HG02798 (cell line): ENCODE data around the gene G6PC1.
"Not testable (repeated sequence)": the region's sequence is repeated elsewhere in the genome, so short reads cannot be mapped to it uniquely, and the experiment has no call there.

Source experiments
- ATAC-seq: cut with Tn5 transposase; IDR thresholded peaks from one replicate; pipeline ENCODE4 v1.9.1; 2021; ENCODE audit warnings: mild to moderate bottlenecking; ENCODE audit not compliant: unreplicated experiment, poor library complexity

Gene G6PC1

DNA sequence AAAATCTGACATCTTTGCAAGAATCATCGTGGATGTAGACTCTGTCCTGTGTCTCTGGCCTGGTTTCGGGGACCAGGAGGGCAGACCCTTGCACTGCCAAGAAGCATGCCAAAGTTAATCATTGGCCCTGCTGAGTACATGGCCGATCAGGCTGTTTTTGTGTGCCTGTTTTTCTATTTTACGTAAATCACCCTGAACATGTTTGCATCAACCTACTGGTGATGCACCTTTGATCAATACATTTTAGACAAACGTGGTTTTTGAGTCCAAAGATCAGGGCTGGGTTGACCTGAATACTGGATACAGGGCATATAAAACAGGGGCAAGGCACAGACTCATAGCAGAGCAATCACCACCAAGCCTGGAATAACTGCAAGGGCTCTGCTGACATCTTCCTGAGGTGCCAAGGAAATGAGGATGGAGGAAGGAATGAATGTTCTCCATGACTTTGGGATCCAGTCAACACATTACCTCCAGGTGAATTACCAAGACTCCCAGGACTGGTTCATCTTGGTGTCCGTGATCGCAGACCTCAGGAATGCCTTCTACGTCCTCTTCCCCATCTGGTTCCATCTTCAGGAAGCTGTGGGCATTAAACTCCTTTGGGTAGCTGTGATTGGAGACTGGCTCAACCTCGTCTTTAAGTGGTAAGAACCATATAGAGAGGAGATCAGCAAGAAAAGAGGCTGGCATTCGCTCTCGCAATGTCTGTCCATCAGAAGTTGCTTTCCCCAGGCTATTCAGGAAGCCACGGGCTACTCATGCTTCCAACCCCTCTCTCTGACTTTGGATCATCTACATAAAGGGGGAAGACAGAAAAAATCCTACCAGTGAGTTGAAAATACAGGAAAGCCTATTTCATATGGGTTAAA, at the start of gene G6PC1:
G6PC1 (plus strand) TSS at position 340 of the 872 bp plus-strand sequence; CDS start at position 418, 78 bp downstream.
- no peak for ATAC-seq

DNA sequence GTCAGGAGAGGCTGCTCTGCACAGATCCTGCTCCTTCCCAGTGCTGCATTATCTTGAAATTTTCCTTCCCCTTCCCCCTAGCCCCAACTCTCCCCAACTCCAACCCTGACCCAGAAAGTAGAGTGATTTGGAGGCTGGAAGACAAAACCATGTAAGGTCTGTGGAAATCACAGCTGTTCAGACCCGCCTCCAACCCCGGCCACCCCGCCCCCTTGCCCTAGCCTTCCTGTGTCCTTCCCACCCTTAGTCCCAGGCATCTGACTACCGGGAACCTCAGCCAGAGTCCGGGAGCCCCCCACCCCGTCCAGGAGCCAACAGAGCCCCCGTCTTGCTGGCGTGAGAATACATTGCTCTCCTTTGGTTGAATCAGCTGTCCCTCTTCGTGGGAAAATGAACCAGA, 49.6 kb upstream of the G6PC1 start, which contains the start of gene AOC3:
AOC3 (plus strand) TSS at position 246 of the 400 bp plus-strand sequence; CDS start at position 391, 145 bp downstream.
- ATAC-seq = no peak

DNA sequence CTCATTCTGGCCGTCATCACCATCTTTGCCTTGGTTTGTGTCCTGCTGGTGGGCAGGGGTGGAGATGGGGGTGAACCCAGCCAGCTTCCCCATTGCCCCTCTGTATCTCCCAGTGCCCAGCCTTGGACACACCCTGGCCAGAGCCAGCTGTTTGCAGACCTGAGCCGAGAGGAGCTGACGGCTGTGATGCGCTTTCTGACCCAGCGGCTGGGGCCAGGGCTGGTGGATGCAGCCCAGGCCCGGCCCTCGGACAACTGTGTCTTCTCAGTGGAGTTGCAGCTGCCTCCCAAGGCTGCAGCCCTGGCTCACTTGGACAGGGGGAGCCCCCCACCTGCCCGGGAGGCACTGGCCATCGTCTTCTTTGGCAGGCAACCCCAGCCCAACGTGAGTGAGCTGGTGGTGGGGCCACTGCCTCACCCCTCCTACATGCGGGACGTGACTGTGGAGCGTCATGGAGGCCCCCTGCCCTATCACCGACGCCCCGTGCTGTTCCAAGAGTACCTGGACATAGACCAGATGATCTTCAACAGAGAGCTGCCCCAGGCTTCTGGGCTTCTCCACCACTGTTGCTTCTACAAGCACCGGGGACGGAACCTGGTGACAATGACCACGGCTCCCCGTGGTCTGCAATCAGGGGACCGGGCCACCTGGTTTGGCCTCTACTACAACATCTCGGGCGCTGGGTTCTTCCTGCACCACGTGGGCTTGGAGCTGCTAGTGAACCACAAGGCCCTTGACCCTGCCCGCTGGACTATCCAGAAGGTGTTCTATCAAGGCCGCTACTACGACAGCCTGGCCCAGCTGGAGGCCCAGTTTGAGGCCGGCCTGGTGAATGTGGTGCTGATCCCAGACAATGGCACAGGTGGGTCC, 49.0 kb upstream of the G6PC1 start:
- ATAC-seq = not testable (repeated sequence)

DNA sequence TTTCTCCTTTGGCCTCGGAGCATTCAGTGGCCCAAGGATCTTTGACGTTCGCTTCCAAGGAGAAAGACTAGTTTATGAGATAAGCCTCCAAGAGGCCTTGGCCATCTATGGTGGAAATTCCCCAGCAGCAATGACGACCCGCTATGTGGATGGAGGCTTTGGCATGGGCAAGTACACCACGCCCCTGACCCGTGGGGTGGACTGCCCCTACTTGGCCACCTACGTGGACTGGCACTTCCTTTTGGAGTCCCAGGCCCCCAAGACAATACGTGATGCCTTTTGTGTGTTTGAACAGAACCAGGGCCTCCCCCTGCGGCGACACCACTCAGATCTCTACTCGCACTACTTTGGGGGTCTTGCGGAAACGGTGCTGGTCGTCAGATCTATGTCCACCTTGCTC, 48.2 kb upstream of the G6PC1 start:
- no peak for ATAC-seq

DNA sequence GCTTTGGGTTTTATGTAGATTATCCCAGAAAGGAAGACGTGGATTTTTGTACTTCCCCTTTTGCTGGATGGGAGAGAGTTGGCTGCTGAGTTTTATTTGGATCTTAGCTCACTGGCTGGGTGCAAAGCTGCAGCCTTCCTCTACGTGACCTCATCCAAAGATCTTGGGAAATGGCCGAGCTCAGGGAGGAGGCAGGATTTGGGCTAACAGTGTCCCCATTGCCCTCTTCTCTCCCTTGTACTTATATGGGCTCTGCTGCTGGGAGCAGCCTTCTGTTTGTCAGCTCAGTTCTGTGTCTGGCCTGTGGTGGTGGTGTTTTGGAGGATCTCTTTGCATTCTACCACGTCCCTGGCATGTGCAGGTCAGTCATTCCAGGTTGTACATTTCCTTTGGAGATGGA, 47.6 kb upstream of the G6PC1 start:
- ATAC-seq = no peak

DNA sequence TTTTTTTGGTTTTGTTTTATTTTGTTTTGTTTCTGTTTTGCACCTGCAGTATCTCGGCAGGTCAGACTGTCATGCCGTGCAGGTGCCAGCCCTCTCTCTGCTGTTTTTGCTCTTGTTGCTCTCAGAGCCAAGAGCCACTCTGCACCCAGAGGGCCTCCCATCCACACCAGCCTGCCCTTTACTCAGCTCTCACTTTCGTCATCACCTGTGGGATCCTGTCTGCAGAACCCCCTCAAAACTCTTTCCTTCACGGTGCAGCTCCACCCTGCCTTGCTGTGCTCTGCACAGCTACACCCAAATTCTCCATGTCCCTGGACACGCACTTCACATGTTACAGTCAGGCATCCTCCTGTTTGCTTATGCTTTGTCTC, 47.0 kb upstream of the G6PC1 start:
- no peak for ATAC-seq

DNA sequence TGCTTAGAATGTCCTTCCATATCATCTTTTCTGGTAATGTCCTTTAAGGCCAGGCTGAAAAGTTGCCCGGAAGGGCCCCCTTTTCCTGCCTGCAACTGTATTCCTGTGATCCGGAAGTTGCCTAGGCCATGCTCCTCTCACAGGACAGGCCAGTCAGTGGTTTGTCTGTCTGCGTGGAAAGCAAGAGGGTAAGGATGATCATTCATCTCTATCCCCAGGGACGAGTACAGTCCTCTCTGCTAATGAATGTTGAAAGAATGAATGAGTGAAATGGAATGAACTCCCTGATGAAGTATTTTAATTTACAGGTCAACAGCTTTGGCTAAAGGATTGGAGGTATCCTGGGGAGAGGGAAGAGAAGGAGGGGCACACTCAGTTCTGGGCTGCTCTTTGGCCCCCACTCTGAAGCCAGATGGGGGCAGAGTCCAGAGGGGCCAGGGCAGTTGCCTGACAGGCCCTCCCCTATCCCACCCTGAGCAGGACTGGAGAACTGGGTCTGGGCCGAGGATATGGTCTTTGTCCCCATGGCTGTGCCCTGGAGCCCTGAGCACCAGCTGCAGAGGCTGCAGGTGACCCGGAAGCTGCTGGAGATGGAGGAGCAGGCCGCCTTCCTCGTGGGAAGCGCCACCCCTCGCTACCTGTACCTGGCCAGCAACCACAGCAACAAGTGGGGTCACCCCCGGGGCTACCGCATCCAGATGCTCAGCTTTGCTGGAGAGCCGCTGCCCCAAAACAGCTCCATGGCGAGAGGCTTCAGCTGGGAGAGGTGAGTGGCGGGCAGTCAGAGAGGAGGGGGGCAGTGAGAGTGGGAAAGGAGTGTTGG, 46.4 kb upstream of the G6PC1 start:
- ATAC-seq = no peak

DNA sequence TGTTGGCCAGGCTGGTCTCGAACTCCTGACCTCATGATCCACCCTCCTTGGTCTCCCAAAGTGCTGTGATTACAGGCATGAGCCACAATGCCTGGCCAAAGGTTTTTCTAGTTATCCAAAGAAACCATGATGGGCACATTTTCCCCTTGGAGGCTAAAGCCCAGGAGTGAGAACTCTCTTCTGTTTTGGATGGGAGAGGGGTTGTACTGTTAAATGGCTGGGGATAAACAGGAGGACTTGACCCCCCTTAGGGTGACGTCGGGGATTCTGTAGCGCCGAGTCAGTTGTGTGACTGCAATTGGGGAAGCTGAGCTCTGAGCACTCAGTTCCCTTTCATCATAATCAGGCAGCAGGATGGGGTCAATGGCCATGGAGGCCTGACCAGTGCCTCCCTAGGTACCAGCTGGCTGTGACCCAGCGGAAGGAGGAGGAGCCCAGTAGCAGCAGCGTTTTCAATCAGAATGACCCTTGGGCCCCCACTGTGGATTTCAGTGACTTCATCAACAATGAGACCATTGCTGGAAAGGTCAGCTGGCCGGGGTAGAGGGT, 45.5 kb upstream of the G6PC1 start:
- no peak for ATAC-seq

DNA sequence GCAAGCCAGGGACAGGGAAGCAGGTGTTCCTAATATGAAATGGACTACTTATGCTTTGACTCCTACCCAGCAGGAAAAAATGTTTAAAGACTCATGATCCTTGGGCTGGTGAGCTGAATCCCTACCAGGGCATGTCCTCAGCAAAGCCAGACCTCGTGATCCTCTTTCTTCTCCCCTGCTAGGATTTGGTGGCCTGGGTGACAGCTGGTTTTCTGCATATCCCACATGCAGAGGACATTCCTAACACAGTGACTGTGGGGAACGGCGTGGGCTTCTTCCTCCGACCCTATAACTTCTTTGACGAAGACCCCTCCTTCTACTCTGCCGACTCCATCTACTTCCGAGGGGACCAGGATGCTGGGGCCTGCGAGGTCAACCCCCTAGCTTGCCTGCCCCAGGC, 44.5 kb upstream of the G6PC1 start:
- not testable (repeated sequence) for ATAC-seq

DNA sequence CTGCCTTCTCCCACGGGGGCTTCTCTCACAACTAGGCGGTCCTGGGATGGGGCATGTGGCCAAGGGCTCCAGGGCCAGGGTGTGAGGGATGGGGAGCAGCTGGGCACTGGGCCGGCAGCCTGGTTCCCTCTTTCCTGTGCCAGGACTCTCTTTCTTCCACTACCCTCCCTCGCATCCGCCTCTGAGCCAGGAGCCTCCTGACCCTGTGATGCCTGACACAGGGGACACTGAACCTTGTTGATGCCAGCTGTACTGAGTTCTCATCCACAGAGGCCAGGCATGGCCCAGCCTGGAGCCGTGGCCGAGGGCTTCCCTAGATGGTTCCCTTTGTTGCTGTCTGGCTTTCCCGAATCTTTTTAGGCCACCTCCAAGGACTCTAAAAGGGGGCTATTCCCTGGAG, 44.1 kb upstream of the G6PC1 start:
- not testable (repeated sequence) for ATAC-seq

DNA sequence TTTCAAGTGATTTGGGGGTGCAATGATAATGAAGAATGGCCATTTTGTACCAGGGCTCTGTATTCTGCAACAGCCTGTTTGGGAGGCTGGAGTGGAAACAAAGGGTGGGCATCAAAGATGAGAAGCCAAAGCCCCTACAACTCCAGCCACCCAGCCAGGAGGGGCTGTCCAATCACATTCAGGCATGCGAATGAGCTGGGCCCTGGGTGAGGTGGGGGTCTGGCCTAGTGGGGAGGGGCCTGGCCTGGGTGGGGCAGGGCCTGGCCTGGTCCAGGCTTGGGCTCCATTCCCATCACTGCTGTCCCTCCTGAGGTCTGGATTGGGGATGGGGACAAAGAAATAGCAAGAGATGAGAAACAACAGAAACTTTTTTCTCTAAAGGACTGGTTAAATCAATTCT, 43.2 kb upstream of the G6PC1 start:
- ATAC-seq = no peak

DNA sequence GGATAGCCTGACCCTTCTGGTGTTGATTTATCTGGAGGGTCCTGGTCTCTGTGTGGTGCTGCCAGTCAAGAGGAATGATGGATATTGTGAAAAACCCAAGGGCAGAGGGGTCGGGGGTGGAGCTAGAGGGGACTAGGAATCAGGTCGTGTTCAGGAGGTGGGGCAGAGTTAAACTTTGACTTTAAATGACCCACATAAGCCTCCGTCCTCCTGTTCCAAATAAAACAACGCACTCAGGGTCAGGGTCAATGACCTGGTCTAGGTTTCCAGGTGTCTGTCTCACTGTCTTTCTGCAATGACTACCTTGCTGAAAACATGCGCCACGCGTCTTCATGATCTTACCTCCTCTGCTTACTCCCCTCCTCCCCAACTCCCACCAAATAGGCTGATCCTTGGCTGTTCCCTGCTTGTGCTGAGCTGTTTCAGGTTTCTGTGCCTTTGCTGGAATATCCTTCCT, 34.9 kb upstream of the G6PC1 start:
- ATAC-seq = no peak

DNA sequence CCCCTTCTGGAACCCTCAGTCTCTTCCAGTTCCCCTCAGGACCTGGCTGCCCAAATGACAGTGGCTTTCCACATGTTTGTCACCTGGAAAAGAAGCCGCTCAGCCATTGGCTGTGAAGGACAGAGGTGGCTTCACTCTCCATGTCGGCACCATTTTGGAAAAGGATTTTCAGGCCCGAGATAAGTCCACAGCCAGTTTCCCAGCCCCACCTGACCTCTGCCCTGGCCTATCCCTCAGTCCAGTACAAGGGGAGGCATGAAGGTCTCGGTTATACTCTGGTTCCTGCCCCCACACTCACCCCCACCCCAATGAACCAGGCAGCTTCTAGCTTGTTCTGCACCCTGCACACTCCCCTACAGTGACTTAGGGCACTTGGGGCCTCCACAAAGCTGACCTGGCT, 34.4 kb upstream of the G6PC1 start:
- ATAC-seq = no peak

DNA sequence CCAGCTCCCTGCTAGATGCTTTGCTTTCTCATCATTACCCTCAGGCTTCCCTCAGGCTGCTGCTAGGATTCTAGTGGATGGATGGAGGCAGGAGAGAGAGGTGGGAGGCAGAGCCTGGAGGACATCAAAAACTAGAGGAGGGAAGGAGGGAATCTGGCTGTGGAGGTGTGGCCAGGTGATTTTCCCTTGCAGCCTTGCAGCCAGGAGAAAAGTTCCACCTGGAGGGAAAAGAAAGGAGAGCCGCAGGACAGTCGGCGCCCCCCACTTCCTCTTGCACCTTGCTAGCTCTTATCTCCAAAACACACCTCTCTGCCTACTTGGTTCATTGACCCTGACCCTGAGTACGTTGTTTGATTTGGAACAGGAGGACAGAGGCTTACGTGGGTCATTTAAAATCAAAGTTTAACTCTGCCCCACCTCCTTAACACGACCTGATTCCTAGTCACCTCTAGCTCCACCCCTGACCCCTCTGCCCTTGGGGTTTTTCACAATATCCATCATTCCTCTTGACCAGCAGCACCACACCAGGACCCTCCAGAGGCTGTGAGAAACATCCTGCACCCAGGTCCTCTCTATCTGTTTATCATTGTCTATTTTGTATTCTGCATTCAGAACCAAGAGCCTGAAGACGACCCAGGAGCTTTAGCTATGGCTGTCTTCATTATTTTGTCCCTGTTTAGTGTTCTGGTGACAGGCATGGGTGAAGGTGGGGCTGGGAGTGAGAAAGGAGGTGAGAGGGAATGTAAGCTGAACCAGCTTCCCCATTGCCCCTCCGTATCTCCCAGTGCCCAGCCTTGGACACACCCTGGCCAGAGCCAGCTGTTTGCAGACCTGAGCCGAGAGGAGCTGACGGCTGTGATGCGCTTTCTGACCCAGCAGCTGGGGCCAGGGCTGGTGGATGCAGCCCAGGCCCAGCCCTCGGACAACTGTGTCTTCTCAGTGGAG, 33.7 kb upstream of the G6PC1 start:
- ATAC-seq = no peak

DNA sequence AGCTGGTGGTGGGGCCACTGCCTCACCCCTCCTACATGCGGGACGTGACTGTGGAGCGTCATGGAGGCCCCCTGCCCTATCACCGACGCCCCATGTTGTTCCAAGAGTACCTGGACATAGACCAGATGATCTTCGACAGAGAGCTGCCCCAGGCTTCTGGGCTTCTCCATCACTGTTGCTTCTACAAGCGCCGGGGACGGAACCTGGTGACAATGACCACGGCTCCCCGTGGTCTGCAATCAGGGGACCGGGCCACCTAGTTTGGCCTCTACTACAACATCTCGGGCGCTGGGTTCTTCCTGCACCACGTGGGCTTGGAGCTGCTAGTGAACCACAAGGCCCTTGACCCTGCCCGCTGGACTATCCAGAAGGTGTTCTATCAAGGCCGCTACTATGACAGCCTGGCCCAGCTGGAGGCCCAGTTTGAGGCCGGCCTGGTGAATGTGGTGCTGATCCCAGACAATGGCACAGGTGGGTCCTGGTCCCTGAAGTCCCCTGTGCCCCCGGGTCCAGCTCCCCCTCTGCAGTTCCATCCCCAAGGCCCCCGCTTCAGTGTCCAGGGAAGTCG, 32.8 kb upstream of the G6PC1 start:
- not testable (repeated sequence) for ATAC-seq

DNA sequence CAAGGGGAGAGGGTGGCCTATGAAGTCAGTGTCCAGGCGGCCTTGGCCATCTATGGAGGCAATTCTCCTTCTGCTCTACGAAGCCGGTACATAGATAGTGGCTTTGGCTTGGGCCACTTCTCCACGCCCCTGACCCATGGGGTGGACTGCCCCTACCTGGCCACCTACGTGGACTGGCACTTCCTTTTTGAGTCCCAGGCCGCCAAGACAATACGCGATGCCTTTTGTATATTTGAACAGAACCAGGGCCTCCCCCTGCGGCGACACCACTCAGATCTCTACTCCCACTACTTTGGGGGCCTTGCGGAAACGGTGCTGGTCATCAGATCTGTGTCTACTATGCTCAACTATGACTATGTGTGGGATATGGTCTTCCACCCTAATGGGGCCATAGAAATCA, 32.3 kb upstream of the G6PC1 start:
- no peak for ATAC-seq

DNA sequence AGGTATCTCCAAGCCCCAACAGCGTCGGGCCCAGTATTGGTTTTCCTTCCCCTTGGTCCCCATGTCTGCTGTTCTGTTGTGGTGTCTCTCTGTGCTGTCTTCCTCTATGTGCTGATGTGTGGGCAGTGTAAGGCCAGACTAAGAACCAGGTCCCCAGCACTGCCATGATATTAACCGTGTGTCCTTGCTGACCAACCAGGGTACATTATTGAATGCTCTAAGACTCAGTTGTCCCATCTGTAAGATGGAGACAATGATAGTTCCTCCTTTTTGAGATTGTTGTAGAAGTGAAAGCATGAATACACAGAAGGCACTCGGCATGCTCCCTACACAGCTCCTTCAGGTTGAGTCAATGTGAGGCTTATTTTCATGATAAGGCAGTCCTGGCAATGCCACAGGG, 29.0 kb upstream of the G6PC1 start:
- no peak for ATAC-seq

DNA sequence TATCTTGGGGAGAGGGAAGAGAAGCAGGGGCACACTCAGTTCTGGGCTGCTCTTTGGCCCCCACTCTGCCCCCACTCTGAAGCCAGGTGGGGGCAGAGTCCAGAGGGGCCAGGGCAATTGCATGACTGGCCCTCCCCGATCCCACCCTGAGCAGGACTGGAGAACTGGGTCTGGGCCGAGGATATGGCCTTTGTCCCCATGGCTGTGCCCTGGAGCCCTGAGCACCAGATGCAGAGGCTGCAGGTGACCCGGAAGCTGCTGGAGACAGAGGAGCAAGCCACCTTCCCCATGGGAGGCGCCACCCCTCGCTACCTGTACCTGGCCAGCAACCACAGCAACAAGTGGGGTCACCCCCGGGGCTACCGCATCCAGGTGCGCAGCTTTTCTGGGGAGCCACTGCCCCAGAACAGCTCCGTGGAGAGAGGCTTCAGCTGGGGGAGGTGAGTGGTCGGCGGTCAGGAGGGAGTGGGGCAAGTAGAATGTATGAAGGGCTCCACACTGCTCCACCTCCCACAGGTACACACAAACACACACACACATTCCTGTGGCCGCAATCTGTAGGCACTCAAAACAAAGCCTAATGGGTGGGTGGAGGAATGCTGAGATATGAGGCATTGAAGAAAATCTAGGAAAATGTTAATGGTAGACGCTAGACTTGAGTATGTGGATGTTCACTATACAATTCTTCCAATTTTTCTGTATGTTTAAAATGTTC, 28.2 kb upstream of the G6PC1 start:
- ATAC-seq = no peak
